GM19455 (cell line): Measurements from ENCODE around the gene ELF5.
A peak's percentile ranks its signal among the peaks of the same experiment; 100 is the strongest.

ENCODE experiments used
- ATAC-seq: cut with Tn5 transposase; IDR thresholded peaks from one replicate; pipeline ENCODE4 v1.9.1; 2021; ENCODE audit not compliant: unreplicated experiment

ELF5 gene

DNA sequence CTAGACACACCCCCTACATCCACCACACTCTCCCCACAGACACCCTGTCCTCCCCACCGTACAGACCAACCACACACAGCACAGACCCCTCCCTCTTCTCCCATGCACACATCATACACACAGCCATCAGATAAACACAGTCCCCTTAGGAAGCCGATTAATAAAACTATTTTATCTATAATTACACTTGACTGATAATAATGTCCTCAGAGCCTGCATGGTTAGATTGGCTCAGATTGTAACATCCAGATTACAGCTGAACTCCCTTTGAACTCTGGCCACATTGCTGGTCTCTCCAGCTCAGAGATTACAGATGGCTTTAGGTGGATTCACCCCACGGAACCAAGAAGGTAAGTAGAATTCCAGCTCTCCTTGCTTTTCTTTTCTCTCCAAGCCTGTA is 9.5 kb upstream of the ELF5 start:
- ATAC-seq, result no peak

DNA sequence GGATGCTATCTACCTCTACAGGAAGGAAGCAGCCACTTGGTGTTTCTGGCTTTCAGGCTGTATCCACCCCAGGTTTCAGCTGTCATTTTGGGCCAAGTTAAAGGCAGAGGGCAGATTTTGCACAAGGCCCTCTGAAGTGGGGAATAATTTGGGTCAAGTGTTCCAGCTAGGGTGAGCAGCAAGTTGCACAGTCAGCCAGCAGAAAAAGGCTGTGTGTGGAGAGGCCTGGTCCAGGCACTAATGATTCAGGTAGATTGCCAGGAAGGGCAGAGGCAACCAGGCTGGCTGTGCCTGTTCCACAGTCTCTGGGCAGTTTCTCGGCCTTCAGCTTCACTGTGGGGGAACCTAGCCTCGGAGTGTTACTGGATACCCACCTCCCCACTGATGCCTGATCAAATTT is 8.6 kb upstream of the ELF5 start:
- no peak for ATAC-seq

- ATAC-seq, result no peak
Measured at GRCh38 chr11:34521265-34521664, 7.7 kb upstream of the ELF5 start.

GRCh38 chr11:34519595-34520235 is 6.1 kb upstream of the ELF5 start:
- no peak for ATAC-seq

- no peak for ATAC-seq
Measured at GRCh38 chr11:34516247-34517040, 2.9 kb upstream of the ELF5 start.

DNA sequence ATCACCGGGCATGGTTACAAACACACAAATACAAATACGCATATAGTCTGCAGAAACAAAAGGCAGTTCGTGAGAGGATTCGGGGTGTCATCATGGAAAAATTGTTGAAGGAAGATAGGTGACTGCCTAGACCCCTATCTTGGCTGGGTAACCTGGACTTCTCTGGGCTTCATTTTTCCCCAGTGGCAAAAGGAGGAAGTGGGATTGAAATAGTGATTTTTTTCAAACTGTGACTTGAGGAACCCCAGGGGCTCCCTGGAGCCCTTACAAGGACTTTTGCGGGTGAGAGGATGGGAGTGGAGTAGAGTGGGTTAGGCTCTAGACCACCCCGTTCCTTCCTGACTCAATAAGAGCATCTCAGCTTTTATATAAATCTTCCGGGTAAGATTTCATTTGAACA is 1.0 kb upstream of the ELF5 start:
- no peak for ATAC-seq

GRCh38 chr11:34512840-34513681 is 533 bp downstream of the ELF5 start:
- ATAC-seq, result peak; percentile 83

GRCh38 chr11:34510673-34511072 is 2.9 kb downstream of the ELF5 start:
- ATAC-seq, result no peak

DNA sequence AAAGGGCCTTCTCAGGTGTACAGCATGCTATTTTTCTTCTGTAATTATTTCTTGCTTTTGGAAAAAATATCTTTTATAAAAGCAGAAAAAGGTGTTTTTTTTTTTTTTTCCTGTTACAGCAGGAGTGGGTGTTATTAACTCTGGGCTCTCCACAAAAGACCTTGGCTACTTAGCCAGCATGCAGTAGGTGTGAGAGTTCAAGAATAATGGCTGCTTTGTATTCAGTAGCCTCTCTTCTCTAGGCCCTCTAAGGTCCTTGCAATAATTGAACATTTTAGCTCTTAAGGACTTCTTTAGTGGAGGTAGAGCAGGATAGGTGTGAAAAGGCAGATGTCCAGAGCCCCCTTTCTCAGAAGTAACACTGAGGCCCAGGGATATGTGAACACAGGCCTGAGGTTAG is 3.4 kb downstream of the ELF5 start:
- ATAC-seq, result no peak

GRCh38 chr11:34509336-34509876 is 4.2 kb downstream of the ELF5 start:
- no peak for ATAC-seq

GRCh38 chr11:34508524-34508923 is 5.1 kb downstream of the ELF5 start:
- no peak for ATAC-seq

DNA sequence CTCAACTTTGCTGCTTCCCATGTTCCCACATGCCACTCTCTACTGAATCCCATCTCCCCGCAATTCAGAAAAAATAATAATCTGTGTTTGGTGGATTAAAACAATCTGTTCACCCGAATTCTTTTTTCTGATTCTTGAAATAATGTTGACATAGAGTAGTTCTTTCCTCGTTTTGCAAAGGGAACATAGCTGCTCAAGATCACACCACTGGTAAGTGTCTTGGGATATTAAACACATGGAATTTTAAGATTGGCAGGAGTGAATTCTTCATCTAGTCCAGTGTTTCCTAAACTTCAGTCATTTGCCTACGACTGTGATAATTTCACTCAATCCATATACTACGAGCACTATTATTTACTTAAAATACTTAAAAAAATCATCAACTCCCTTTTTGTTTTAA is 6.0 kb downstream of the ELF5 start:
- ATAC-seq, result no peak

- no peak for ATAC-seq
Measured at GRCh38 chr11:34507156-34507555, 6.4 kb downstream of the ELF5 start.

- no peak for ATAC-seq
Measured at GRCh38 chr11:34505874-34506273, 7.7 kb downstream of the ELF5 start.

DNA sequence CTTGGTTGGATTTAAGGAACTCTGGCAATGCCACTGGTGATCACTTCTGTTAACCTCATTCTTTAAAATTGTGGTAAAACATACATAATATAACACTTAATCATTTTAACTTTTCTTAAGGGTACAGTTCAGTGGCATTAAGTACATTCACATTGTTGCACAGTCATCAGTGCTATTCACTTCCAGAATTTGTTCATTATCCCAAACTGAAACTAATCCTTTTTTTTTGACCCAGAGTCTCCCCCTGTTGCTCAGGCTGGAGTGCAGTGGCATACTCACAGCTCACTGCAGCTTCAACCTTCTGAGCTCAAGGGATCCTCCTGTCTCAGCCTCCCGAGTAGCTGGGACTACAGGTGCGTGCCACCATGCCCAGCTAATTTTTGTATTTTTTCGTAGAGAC is 10.6 kb downstream of the ELF5 start:
- ATAC-seq, result no peak

DNA sequence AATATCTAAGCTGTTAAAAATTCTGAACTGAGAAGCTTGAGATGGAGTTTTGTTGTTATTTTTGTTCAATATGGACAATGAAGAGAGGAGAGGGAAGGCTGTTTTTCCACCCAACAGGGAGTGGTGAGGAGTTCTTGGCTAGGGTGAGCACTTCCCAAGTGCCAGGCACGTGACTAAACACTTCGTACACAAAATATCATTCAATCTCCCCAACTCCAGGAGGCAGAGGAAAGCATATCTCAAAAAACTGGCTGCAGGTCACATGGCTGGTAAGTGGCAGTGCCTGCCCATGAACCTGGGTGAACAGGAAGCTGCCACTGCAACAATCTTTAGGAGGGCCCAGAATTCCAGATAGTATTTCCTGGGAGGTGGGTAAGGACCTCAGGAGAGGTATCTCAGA is 11.6 kb downstream of the ELF5 start:
- ATAC-seq, result no peak

DNA sequence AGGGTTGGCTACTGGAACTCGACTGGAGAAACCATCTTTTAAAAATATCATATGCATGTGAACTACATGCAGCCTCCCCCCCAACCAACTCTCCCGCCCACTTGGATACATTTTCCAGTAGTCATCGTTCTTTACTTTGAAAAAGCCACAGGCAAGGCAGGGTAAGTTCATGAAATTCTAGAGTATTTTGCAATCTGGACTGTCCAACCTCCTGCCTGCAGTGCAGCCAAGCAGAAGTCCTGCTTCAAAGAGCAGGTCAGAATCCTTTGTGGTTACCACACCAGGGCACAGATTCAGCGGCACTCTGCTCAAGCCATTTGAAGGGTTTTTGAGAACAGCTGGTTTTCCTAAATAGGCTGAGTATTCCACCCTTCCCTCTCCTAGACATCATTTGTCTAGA is 12.1 kb downstream of the ELF5 start:
- no peak for ATAC-seq

DNA sequence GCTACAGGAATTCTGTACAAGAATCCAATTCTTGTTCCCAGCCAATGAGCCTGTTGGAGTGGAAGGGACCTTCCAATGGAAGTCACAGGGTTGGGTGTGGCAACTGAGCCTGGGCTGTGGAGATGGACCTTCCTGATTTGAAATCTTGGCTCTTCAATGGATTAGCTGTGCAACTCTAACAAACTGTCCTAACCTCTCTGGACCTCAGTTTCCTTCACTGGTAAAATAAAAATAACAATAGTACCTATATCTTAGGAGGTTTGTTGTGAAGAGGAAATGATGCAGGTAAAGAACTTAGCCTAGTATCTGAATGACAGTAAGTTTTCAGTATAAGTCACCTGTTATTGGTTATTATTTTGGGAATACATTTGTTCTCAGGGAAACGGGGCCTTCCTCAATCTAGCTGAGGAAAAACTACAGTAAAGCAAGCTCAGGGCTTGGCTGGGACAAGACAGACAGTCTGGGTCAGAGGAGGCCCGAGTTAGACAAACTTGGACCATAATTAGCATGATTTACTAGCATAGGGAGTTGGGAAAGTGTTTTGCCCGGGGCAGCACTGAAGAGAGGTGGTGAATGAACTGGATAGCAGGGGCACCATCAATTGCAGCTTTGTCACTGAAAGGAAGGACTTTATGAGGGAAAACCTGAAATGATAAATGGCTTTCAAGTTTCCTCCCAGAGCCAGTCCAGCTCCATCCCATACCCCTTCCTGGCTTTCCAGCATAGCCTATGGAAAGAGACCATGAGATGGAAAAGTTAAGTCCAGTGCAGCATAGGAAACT is 13.7 kb downstream of the ELF5 start:
- ATAC-seq, result no peak

GRCh38 chr11:34495724-34496377 is 17.7 kb downstream of the ELF5 start:
- no peak for ATAC-seq

DNA sequence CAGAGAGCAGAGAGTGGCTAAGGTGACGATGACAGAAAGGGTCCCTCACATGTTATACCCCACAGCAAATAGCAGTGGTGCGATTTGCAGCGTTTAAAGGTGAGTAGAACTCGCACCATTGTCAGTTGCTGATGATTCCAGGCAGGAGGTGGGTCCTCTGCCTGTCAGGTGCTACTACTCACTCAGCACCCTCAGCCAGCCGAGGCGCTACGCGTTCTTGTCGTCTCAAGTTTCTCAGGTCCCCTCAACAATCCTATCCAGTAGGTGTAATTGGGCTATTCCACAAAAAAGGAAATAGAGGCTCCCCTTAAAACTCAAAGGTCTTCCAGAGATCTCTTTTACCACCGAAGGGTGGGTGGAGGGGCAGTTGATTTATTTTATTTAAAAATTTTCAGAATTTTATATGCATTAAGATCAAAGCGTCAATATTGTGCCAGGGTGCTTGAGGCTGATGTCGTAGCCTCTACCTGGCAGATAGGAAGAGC is 18.3 kb downstream of the ELF5 start:
- ATAC-seq, result no peak
